RKO (cell line): ENCODE results near the gene CYP11A1.

Experiments
- DNase-seq: peaks from one replicate; pipeline ENCODE4 v3.0.0-alpha.2; 2016; ENCODE audit warnings: low spot score

The CYP11A1 gene

DNA sequence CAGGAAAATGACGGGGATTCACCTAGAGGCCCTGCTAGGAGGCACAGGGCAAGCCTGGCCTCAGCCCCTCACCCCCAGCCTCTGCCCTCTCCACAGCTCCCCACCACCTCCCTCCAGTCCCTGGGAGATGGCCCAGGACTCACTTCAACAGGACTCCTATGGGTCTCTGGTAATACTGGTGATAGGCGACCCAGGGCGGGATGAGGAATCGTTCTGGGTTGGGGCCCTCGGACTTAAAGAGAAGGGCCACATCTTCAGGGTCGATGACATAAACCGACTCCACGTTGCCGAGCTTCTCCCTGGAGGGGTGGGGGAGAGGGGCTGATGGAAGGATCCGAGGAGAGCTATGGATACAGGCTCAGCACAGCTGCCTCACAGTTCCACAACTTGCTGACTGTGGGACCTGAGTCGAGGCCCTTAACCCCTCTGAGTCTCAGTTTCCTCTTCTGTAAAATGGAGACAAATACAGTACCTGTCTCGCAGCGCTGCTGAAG, 19.6 kb downstream of the CYP11A1 start:
- DNase-seq = no peak

DNA sequence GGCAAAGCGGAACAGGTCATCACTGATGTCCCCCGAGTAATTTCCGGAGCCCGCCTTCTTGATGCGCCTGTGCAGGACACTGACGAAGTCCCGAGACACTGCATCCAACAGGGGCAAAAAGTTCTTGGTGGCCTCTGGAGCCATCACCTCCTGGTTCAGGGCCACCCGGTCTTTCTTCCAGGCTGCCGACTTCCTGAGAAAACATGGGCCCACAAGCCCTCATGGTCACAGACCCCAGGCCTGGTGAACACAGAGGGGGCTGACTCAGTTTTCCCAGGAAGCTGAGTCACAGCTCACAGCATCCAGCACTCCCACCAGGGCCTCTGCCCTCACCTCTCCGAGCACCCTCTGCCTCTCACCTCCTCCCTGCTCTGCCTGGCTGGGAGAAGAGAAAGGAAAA, 22.4 kb downstream of the CYP11A1 start:
- no peak for DNase-seq

DNA sequence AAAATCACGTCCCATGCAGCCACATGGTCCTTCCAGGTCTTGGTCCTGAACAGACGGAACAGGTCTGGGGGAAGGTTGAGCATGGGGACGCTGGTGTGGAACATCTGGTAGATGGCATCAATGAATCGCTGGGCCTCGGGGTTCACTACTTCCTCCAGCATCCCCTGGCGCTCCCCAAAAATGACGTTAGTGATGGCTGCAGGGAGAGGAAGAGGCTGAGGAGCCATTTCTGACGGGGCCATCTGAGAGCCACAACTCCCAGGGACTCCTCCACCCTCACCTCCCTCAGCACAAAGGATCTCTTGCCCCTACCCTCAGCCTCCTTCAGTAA, 23.7 kb downstream of the CYP11A1 start:
- DNase-seq = no peak

DNA sequence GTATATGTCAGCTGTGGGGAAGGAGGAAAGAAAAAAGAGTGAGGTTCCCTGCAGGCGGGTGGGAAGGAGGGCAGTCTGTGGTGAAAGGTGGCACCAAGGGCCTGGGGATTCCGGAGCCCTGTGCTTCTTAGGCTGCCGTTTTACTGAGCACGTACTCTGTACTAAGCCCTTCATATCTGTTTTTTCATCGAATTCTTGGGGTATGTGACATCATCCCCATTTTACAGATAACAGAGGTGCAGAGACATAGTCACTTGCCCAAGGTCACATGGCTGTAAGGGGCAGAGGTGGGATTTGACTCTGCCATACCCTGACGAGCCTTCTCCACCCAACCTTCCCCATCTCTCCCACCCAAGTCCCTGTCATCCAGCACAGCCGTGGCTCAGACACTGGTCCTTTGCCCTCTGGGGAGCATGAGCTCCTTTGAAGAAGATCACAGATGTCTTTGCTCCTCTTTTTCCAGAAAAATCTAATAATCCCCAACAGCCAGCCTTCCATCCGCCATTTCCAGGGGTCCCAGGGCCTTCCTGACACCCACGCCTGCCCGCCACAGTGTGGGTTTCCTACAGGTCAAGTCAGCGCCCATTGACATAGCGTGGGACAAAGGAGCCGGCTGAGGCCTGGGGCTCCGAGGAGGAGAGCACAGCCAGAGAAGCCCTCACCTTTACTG, 24.2 kb downstream of the CYP11A1 start:
- no peak for DNase-seq

DNA sequence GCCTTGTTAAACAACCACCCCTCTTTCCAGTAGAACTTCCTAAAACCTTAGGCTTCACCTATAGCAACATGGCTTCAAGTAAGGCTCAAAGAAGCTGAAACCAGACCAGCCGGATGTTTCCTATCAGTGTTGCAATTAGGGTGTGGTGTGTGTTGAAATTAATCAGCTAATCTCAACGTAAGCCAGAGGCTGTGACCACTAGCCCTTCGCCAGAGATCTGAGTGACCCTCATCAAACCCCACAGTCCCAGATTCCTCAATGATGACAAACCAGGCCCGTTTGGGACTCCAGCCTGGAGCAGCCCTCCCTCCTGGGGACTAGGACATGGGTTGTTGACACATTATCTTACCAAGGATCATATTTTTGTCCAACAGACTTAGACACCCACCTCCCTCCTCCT, 27.3 kb downstream of the CYP11A1 start:
- DNase-seq = no peak

DNA sequence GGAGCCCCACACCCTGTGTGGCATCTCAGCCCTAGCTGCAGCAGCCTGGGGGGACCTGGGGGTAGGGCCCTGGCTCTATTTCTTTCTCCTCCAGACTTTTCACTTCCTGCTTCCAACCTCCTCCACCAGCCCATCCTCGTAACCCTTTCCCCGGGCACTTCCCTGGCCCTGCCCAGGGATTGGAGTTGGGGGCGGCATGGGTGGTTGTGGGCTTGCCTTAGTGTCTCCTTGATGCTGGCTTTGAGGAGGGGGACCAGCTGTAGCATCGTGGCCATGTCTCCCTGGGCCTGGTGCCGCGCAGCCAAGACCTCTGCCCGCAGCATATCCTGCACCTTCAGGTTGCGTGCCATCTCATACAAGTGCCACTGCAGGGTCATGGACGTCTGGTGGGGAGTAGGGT, 28.1 kb downstream of the CYP11A1 start:
- DNase-seq = no peak

DNA sequence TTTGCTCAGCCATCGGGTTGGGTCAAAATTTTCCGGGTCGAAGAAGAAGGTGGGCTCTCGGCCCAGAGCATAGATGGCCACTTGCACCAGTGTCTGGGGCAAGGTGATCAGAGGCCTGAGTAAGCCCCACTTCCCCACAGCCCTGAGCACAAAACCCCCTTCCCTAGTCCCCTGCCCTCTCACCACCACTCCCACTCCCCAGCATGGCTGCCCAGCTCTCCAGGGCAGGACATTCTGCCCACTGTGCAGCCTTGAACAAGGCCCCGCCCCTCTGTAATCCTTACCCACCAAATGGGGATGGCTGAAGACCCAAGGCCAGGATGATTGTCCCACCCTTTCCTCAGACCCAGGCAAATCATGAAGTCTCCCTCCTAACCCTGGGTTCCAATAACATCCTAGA, 28.8 kb downstream of the CYP11A1 start:
- no peak for DNase-seq

DNA sequence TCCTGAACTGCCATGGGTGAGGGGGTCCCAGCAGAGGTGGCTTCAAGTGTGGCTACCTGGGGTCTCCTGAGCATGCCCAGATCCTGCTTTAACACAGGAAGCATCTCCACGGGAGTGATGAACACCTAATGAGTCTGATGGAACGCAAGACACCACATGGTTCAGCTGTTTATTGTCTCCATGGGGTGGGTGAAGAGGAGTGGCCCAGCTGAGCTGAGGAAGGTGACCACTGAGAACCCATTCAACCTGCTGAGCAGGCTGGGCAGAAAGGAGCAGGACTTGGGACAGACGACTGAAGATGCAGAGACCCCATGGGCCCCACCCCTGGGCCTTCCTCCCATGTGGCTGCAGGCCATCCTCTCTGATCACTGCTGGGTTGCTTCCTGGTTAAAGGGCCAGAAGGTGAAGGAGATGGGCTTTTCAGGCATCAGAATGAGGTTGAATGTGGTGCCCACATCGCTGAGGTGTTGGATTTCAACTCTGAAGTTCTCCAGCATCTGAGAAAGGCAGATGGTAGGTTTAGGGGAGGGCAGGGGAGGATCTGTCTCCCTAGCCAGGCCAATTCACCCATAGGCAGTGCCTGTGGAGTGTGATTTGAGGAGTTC, 29.7 kb downstream of the CYP11A1 start:
- no peak for DNase-seq

DNA sequence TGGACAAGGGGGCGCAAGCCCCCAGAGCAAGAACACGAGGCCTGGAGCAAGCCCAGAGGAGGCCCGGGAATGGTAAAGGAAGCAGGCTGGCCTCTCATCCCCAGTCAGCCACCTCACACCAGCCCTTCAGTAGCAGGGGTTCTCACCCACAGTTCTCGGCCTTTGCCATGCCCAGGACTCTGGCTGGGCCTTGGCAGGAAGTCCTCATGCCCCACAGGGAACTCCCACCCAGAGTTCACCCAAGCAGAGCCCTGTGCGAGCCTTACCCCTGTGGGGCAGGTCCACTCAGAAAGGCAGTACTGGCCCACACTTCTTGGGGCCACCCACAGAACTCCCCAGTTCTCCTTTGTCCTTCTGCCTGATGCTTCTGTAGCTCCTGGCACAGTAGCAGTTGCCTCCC, 30.3 kb downstream of the CYP11A1 start:
- no peak for DNase-seq

DNA sequence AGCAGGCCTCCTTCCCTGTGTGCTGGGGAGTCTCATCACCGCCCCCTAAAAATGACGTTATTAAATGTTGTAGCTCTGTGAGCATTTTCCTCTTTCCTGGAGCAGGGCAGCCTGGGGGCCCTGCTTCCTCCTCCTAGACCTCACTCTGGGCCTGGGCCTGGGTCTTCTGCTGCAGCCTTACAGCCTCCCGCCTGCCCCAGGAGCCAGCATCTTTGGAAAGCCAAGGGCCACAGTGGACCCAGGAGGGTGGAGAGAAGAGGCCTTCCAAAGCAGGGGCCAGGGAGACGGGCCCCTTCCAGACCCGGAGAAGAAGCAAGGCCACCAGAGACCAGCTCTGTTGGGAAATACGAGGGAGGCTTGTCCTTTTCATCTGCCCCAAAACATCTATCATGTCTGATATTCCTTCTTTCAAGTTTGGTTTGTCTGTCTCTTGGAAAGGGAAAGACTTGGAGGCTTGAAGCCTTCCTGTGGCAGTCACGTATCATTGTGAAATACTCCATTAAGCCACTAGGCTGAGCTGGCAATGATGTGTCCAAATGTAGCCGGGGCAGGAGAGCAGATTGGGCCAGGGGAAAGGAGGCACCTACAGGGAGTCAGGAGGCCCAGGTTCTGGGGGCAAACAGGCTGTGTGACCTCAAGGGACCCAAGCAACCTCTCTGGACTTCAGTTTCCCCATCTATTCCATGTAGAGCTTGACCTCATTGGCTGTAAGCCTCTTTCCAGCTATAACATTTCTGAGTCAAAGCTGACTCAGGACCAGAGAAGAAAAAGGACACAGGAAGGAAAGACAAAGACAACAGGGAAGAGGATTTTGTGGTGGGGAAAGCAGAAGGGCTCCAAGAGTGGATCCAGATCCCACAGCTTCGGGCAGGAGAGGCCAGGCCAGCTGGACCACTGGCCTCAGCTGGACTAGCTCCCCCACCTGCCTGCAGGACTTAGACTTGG, 31.1 kb downstream of the CYP11A1 start:
- DNase-seq = peak; percentile 7

DNA sequence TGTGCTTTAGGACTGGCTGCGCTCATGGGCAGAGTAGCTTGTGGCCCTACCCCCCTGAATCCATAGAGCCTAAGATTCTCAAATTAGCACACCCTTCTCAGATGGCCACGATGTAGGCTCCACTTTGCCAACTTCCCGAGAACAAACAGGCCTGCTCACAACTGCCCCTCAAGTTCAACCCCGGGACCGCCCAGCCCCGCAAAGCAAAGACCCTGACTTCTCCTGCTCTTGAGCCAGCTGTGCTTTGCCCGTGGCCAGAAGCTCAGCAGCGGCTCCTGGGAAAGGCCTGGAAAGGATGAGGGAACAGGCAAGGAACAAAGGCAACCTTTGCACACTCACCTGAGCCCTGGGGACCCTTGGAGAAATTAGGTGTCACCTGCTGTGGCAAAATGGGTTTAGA, 32.0 kb downstream of the CYP11A1 start:
- DNase-seq = no peak

DNA sequence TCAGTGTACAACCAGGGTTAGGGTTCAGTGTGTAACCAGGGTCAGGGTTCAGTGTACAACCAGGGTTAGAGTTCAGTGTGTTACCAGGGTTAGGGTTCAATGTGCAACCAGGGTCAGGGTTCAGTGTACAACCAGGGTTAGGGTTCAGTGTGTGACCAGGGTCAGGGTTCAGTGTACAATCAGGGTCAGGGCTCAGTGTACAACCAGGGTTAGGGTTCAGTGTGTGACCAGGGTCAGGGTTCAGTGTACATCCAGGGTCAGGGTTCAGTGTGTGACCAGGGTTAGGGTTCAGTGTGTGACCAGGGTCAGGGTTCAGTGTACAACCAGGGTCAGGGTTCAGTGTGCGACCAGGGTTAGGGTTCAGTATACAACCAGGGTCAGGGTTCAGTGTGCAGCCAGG, 33.3 kb downstream of the CYP11A1 start:
- no peak for DNase-seq

DNA sequence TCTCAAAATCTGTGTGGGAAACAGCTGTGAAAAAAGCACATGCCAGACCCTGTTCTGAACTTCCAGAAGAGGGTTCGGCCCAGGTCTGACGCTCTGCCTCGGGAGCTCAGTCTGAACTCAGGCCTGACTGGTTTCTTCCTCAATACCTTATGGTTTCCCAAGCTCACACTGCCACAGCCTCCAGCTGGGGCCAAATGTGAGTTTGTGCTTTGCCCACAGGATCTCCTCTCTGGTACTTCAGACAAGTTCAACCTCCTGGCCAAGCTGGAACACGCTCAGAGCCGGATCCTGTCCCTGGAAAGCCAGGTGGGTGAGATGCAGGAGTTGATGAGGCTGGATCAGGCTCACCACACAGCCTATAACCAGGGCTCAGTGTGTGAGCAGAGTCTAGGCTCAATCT, 33.8 kb downstream of the CYP11A1 start:
- DNase-seq = no peak

DNA sequence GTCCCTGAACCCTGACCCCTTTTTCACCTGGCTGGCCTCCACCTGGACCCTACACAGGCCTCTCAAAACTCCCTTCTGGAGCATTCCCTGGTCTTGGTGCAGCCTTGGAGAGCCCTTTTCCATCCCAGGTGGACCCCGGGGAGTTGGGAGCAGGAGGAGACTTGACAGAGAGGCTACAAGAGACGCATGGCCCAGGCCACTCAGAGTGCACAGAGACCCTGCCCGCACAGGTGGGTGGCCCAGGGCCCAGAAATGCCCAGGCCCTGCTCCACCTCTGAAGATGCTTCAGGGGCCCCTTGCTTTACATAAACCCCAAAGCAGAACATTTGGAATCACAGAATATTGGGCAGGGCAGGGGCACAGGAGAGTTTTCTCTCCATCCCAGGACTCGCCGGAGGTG, 34.4 kb downstream of the CYP11A1 start:
- DNase-seq = no peak

DNA sequence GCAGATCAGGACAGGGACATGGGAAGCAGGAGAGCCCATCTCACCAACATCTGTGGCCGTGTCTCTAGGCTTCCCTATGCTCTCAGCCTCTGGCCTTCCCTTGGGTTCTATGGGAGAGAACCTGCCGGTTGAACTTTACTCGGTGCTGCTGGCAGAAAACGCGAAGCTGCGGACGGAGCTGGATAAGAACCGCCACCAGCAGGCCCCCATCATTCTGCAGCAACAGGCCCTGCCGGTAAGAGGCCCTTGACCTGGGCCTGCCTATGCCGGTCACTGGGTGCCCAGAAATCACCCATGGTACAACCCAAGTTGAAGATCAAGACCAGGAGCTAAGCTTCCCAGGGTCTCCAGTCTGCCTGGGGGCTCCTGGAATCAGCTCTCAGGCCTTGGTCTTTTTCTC, 34.8 kb downstream of the CYP11A1 start:
- DNase-seq = no peak

DNA sequence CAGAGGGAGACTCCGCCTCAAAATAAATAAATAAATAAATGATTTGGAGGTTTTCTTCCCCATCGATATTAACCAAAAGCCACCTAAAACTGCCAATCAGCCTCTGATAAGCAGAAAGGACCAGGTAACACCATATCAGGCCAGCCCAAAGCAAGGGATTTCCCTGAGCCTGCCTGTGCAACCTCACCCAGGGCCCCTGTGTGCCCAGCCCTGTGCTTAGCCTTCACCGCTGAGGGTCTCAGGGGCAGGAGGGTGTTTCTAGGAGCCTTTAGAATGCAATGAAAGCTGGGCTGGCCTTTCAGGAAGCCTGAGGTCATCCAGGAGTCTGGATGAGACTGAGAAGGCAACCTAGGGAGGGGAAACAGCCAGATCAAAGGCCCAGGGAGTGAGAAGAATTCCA, 35.4 kb downstream of the CYP11A1 start:
- DNase-seq = no peak

DNA sequence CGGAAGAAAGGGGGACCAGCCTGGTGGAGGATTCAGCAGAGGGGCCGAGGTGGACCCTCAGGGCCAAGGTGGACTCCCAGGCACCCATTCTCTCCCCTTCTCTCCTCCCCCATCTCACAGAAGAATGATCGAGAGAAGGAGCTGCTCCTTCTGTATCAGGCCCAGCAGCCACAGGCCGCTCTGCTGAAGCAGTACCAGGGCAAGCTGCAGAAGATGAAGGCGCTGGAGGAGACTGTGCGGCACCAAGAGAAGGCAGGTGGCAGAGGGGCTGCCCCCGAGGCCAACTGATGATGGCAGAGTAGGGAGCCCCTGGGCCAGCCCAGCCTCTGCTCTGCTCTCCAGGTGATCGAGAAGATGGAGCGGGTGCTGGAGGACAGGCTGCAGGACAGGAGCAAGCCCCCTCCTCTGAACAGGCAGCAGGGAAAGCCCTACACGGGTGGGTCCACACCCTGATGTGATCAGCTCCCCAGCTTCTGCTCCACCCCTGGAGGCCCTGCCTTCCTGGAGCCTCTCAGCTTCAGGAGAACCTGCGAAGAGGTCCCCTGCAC, 36.5 kb downstream of the CYP11A1 start:
- no peak for DNase-seq

DNA sequence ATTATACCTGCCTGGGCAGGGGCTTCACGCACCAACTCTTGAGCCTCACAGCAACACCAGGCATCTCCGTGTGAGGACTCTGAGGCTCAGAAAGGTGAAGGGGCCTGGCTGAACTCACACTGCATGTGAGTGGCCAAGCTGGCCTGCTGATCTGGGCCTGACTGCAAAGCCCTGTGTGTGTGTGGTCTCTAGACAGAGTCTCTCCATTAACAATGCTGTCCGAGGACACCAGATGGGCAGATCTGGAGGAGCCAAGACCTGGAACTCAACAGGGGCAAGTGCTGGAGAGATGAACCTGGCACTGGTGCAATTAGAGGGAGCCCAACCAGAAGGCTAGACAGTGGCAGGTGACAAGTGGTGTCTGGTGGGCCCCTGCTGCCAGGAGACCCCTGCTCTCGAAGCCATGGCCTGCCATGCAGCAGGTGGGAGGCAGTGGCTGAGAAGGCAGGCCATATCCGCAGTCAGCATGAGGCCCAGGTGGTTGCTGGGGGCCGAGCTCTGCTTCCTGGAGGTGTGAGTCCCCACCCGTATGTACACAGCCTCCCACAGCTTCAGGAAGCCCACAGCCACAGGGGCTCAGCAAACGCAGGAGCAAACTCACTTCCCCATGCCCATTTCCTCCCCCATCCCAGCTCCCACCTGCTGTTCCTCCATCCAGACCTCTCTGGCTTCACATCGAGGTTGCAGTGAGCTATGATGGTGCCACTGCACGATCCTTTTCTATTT, 39.0 kb downstream of the CYP11A1 start:
- no peak for DNase-seq

DNA sequence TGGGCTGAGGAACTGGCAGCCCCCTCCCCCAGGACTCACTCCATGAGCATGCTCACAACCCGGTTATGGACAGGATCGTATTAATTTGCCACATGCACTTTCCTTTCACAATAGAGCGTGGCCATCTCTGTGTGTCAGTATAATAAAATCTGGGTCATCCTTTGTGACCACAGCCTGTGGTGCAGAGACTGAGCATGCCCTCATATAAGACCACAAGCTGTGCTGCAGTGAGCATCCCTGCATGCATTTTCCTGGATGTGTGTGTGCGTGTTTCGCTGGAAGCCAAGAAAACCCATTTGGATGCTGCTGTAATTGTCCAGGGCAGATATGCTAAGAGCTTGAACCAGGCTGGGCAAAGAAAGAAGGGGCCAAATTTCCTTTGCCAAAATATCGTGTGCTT, 39.7 kb downstream of the CYP11A1 start:
- DNase-seq = no peak

DNA sequence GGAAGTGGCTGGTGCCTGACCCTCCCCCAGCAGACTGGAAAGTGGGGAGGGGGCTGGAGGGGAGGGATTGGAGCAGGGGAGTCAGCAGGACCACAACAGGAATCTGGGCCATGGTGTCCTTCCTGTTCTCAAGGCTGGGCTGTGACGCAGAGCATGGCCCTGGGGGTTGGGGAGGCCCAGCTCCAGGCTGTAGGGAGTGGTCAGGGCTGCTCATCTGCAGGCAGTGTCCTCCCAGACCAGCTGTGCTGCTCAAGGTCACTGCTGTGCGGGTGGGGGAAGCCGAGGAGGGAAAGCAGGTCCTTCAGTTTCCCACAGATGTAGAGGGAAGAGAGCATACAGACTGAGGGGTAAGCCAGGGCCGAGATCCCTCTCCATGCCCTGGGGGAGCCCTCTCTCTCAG, 40.7 kb downstream of the CYP11A1 start:
- no peak for DNase-seq

DNA sequence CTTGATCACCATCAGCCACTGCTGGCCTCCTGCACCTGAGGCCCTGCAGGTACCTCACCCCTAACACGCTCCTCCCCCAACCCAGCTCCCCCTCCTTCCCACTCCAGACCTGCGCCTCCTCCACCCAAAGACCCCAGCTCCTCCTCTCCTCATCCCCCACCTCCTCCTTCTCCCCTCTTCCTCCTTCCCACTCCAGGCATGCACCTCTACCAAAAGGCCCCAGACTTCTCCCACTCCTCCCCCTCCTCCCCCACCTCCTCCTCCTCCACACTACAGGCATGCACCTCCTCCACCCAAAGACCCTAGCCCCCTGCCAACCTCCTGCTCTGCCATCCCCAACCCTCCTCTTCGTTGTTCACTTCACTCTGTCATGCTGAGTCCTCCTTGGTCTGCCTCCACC, 42.7 kb downstream of the CYP11A1 start:
- DNase-seq = no peak

DNA sequence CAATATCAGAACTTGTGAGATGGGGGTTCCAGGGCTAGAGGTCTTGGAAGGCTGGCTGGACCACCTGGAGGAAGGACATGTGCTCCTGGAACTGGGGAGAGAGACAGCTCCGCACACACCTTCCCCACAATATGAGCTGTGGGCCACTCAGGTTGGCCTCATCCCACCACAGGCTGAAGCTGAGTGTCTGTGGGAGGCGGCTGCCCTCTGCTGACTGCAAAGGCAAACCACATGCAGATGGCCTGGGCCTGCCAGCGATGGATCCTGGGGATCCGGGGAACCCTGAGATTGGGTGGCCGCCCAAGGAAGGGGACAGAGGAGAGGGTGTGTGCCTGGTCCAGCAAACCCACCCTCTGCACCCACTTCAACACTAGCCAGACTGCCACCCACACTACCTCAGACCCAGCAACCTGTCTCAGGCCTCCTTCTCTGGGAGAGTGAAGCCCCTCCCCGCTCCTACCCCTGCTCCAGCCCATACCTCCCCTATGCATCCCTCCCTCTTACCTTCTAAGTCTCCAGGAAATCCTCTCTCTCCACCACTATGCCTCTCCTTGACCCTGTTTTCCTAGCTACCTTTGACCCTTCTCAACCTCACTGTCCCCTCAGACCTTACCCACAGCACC, 44.8 kb downstream of the CYP11A1 start:
- DNase-seq = peak; percentile 59
